Measurements from ENCODE around the gene VEGFA. TPM values are rescaled to one million over a fixed set of nuclear protein-coding genes. Genes with fewer than 3 reads are reported as not detected.

VEGFA gene
- polyA plus RNA-seq, 1 donor from 2014 or later: 7.3 TPM

GRCh38 chr6:43784049-43784855, 14.2 kb downstream of the VEGFA start:
- Histone ChIP-seq H3F3A (ENCODE audit: insufficient read depth, low read length, poor library complexity, severe bottlenecking) (no peaks in the 10 kb centered on the region), H3K27ac (ENCODE audit: low read length) (no peak overlapping the region), H3K4me2 (ENCODE audit: low read length) (no peak overlapping the region), H2AFZ (ENCODE audit: low read depth, low read length) (no peak overlapping the region), H4K20me1 (ENCODE audit: insufficient read depth) (no peaks in the 10 kb centered on the region), H3K36me3 (ENCODE audit: insufficient read depth, low read length) (no peaks in the 10 kb centered on the region), H3K79me2 (replicated peaks; ENCODE audit: insufficient read depth, low read length) (no peaks in the 10 kb centered on the region), H3K27me3 (ENCODE audit: insufficient read depth, low read depth, low read length) (no peaks in the 10 kb centered on the region), H3K9me3 (ENCODE audit: low read length) (no peaks in the 10 kb centered on the region), H3K9me2 (ENCODE audit: insufficient read depth, low read length) (no peaks in the 10 kb centered on the region), H3K4me3 (ENCODE audit: low read length) (no peak overlapping the region), H3K9ac (ENCODE audit: low read length) (no peak overlapping the region)
- no peak for TF ChIP-seq POLR2AphosphoS5 (IDR thresholded peaks at IDR 0.05)
- TF ChIP-seq SMC3 (conservative IDR thresholded peaks at IDR 0.05; ENCODE audit: poor library complexity): no peak
- no peak for TF ChIP-seq EP300 (conservative IDR thresholded peaks at IDR 0.05; ENCODE audit: poor library complexity, severe bottlenecking)
- TF ChIP-seq TAF1 (IDR thresholded peaks at IDR 0.05; ENCODE audit: low read depth): no peak
- no peak for TF ChIP-seq EZH2 (IDR thresholded peaks at IDR 0.05; ENCODE audit: borderline replicate concordance, insufficient read depth, low read length, poor library complexity, severe bottlenecking)
- TF ChIP-seq, protein P1, sequence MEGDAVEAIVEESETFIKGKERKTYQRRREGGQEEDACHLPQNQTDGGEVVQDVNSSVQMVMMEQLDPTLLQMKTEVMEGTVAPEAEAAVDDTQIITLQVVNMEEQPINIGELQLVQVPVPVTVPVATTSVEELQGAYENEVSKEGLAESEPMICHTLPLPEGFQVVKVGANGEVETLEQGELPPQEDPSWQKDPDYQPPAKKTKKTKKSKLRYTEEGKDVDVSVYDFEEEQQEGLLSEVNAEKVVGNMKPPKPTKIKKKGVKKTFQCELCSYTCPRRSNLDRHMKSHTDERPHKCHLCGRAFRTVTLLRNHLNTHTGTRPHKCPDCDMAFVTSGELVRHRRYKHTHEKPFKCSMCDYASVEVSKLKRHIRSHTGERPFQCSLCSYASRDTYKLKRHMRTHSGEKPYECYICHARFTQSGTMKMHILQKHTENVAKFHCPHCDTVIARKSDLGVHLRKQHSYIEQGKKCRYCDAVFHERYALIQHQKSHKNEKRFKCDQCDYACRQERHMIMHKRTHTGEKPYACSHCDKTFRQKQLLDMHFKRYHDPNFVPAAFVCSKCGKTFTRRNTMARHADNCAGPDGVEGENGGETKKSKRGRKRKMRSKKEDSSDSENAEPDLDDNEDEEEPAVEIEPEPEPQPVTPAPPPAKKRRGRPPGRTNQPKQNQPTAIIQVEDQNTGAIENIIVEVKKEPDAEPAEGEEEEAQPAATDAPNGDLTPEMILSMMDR (IDR thresholded peaks at IDR 0.05; ENCODE audit: poor library complexity, severe bottlenecking): no peak
- TF ChIP-seq RAD21 (conservative IDR thresholded peaks at IDR 0.05): no peak

- no peaks in the 10 kb centered on the region for H3F3A ChIP-seq (ENCODE audit: insufficient read depth, low read length, poor library complexity, severe bottlenecking)
- no peaks in the 10 kb centered on the region for H3K9me2 ChIP-seq (ENCODE audit: insufficient read depth, low read length)
- H3K79me2 ChIP-seq (replicated peaks; ENCODE audit: insufficient read depth, low read length): no peaks in the 10 kb centered on the region
- H3K9ac ChIP-seq (ENCODE audit: low read length): no peak overlapping the region
- no peaks in the 10 kb centered on the region for H3K27me3 ChIP-seq (ENCODE audit: insufficient read depth, low read depth, low read length)
- no peaks in the 10 kb centered on the region for H4K20me1 ChIP-seq (ENCODE audit: insufficient read depth)
- no peak overlapping the region for H2AFZ ChIP-seq (ENCODE audit: low read depth, low read length)
- no peak overlapping the region for H3K27ac ChIP-seq (ENCODE audit: low read length)
- H3K9me3 ChIP-seq (ENCODE audit: low read length): no peaks in the 10 kb centered on the region
- H3K36me3 ChIP-seq (ENCODE audit: insufficient read depth, low read length): no peaks in the 10 kb centered on the region
- no peak overlapping the region for H3K4me2 ChIP-seq (ENCODE audit: low read length)
- TF ChIP-seq POLR2AphosphoS5 (IDR thresholded peaks at IDR 0.05) (no peak), TAF1 (IDR thresholded peaks at IDR 0.05; ENCODE audit: low read depth) (no peak)
- H3K4me3 ChIP-seq (ENCODE audit: low read length): no peak overlapping the region
Observed at GRCh38 chr6:43785220-43785752, 15.3 kb downstream of the VEGFA start.

DNA sequence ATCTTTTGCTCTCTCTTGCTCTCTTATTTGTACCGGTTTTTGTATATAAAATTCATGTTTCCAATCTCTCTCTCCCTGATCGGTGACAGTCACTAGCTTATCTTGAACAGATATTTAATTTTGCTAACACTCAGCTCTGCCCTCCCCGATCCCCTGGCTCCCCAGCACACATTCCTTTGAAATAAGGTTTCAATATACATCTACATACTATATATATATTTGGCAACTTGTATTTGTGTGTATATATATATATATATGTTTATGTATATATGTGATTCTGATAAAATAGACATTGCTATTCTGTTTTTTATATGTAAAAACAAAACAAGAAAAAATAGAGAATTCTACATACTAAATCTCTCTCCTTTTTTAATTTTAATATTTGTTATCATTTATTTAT, 15.9 kb downstream of the VEGFA start:
- no peaks in the 10 kb centered on the region for H3K36me3 ChIP-seq (ENCODE audit: insufficient read depth, low read length)
- H3K79me2 ChIP-seq (replicated peaks; ENCODE audit: insufficient read depth, low read length): no peaks in the 10 kb centered on the region
- H3K27ac ChIP-seq (ENCODE audit: low read length): no peak overlapping the region
- no peaks in the 10 kb centered on the region for H3K9me3 ChIP-seq (ENCODE audit: low read length)
- H3K9ac ChIP-seq (ENCODE audit: low read length): no peak overlapping the region
- no peaks in the 10 kb centered on the region for H3F3A ChIP-seq (ENCODE audit: insufficient read depth, low read length, poor library complexity, severe bottlenecking)
- no peak for TF ChIP-seq TAF1 (IDR thresholded peaks at IDR 0.05; ENCODE audit: low read depth)
- TF ChIP-seq MXI1 (conservative IDR thresholded peaks at IDR 0.05; ENCODE audit: poor library complexity, severe bottlenecking): no peak
- no peak for TF ChIP-seq SMC3 (conservative IDR thresholded peaks at IDR 0.05; ENCODE audit: poor library complexity)
- no peak for TF ChIP-seq EP300 (conservative IDR thresholded peaks at IDR 0.05; ENCODE audit: poor library complexity, severe bottlenecking)
- TF ChIP-seq RAD21 (conservative IDR thresholded peaks at IDR 0.05): no peak
- TF ChIP-seq REST (IDR thresholded peaks at IDR 0.05; ENCODE audit: borderline replicate concordance): no peak
- TF ChIP-seq, protein P1 (IDR thresholded peaks at IDR 0.05; ENCODE audit: poor library complexity, severe bottlenecking): no peak
- no peak for TF ChIP-seq POLR2AphosphoS5 (IDR thresholded peaks at IDR 0.05)
- TF ChIP-seq EZH2 (IDR thresholded peaks at IDR 0.05; ENCODE audit: borderline replicate concordance, insufficient read depth, low read length, poor library complexity, severe bottlenecking): no peak
- H3K9me2 ChIP-seq (ENCODE audit: insufficient read depth, low read length): no peaks in the 10 kb centered on the region
- H2AFZ ChIP-seq (ENCODE audit: low read depth, low read length): no peak overlapping the region
- no peaks in the 10 kb centered on the region for H3K27me3 ChIP-seq (ENCODE audit: insufficient read depth, low read depth, low read length)
- H3K4me3 ChIP-seq (ENCODE audit: low read length): no peak overlapping the region
- H3K4me2 ChIP-seq (ENCODE audit: low read length): no peak overlapping the region
- no peaks in the 10 kb centered on the region for H4K20me1 ChIP-seq (ENCODE audit: insufficient read depth)

Measured in neural cell (in vitro differentiated cells).